Hematopoietic multipotent progenitor cell treated with erythropoietin and hydrocortisone succinate and interleukin-3 and kit ligand, for 8 days (in vitro differentiated cells): ENCODE data around the gene CAMK2B.

ENCODE experiments used
- DNase-seq: peaks from one replicate; pipeline ENCODE4 v3.0.0-alpha.2; 2015

CAMK2B gene

DNA sequence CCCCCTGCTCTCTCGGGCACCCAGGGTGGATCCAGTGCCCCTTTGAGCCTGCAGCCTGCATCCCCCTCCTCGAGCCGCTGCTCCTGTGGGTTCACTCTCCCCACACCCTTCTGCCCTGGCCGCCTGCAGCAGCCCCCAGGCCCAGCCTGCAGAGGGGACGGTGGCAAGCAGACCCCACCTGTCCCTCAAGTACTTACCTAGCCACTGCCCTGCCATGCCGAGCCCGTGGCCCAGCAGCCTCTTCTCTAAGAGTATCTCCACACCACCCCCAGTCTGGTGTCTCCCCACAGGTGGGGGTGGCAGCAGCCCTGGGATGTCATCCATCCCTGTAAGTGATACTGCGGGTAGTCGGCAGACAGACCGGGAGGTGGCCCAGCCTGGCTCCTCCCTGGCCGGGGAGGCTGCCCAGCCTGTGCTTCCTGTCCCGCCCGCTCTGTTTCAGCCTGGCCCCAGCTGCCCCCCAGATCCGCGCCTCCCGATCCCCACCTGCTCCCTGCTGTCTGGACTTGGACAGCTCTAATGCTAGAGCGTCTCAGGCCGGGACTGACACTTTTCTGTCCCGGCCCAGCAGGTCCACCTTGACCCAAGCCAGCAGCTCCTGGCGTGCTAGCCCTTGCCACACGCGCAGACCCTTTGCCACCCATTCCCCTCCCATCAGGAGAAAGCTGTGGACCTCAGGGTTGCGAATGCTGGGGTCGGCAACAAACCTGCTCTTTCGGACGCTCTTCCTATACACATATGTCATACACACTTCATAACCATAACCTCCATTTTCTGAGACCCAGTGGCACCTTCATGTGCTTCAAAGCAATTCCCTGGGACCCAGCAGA lies 99.6 kb downstream of the CAMK2B start:
- no peak for DNase-seq

DNA sequence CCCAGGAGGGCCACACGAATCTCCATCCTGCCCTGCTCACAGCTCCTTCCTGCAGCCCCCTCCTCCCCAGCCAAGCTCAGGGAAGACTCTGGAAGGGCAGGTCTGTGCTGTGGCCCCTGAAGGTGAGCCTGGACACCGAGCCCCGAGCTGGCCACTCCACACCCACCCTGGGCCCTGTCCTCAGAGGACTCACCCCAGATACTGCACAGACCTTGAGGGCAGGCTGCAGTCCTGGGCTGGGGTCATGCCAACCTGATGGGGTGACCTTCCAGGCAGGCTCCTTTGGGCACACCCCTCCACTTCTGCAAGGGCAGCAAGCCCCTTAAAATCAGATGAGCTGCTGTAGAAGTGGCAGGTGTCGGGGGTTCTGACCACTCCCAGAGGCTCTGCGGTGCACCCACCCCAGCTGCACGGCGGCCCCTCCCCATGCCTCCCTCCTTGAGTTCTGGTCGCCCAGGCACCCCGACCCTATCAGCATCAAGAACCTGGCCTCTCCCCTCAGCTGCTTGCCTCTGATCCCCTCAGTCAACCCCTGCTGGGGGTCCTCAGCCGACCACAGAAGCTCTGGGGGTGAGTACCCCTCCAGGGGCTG lies 100.3 kb downstream of the CAMK2B start:
- DNase-seq, result no peak

DNA sequence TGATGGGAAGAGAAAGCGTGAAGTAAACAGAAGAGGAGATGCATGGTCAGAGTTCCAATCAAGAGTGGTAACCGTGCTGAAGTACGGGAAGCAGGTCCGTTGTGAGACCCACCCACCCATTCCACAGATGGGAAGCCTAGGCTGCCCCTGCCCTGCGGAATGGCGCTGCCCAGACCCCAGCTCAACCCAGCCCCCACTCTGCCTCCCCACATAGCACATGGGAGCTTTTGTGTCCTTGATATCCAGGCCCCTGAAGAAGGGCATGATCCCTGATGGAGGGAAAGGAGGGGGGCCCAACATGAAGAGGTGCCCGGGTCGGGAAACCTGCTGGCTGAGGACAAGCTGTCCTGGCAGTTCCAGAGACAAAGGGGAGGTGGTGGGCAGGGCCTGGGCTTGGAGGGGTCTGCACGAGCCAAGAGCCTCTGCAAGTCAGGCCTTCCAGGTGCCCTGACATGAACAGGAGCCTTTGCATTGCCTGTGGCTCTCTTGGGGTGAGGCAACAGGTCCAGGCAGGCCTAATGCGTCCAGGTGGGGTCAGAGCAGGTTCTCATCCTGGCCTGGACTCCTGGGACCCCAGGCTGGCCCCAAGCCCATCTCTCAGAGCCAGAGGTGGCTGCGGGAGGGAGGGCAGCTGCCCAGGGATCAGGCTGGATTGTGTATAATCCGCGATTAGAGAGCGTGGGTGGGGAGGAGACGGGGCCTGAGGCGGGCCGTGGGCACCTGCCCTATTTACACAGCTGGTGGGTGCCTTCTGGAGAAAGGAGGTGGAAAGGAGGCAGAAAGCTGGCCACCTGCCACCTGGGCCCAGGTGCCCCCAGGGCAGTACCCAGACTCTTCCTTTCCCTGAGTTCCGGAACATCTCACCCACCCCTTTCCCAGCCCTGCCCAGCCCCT lies 101.1 kb downstream of the CAMK2B start:
- no peak for DNase-seq

- DNase-seq, result no peak
Measured at GRCh38 chr7:44223362-44224079, 101.9 kb downstream of the CAMK2B start.

DNA sequence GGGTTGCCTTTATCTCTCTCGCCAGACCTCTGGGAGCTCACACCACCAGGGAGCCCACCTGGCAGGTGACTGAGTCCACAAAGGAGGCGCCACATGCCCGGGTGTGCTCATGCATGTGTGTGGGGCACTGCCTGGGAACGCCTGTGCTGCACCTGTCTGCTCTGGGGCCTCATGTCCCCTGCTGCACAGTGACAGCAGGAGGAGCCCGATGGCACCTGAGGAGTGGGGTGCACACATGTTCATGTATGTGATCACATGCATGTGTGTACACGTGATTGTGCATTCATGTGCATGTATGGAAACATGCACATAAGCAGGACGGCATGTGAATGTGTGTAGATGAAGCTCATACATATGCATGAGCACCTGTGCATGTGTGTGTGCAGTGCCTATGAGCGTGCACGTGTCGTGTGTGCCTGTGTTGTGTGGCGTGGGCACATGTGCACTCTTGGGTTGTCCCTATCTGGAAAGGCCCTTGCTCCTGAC lies 102.6 kb downstream of the CAMK2B start:
- DNase-seq, result no peak

DNA sequence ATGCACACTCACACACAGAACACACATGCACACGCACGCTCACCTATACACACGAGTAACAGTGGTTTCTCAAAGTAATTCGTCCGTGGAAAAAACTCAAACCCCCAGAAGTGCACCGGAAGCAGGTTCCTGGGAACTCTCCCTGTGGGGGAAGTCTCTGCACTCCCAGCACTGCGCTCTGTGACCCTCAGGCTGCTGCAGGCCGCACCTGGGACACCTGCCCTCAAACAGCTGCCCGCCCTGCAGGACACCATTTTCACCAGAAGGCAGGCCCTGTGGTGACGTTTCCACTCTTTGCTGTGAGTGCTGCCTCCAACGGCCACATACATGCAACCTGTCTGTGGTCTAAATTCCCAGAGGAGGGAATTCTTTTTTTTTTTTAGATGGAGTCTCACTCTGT lies 103.3 kb downstream of the CAMK2B start:
- no peak for DNase-seq

DNA sequence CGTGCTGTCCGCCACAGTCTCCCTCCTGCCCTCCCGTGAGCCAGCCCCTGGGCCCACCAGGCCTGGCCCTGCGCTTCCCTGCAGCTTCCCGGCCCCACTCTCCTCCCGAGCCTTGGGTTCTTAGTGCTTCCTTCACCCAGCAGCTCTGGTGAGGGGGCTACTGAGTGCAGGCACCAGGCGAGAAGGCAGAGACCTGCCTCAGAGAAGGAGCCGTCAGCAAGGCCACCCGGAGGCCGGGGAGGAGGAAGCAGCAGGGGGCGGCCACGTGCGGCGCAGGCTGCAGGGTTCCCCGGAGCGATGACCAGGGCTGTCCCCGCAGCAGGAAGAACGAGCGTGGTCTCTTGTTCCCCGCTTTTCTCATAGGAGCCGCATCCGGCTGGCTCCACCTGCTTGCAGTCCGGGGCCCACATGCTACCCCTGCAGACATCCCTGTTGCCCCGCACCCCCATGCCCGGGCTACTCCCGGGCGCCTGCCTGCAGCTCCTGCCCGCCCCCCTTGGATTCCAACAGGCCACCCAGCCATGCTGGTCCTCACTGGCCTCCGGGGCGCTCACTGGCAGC lies 104.1 kb downstream of the CAMK2B start:
- no peak for DNase-seq

GRCh38 chr7:44220358-44221112 lies 104.9 kb downstream of the CAMK2B start:
- DNase-seq, result no peak

- no peak for DNase-seq
Measured at GRCh38 chr7:44220046-44220357, 105.4 kb downstream of the CAMK2B start.

- DNase-seq, result no peak
Measured at GRCh38 chr7:44219371-44220045, 105.9 kb downstream of the CAMK2B start.

DNA sequence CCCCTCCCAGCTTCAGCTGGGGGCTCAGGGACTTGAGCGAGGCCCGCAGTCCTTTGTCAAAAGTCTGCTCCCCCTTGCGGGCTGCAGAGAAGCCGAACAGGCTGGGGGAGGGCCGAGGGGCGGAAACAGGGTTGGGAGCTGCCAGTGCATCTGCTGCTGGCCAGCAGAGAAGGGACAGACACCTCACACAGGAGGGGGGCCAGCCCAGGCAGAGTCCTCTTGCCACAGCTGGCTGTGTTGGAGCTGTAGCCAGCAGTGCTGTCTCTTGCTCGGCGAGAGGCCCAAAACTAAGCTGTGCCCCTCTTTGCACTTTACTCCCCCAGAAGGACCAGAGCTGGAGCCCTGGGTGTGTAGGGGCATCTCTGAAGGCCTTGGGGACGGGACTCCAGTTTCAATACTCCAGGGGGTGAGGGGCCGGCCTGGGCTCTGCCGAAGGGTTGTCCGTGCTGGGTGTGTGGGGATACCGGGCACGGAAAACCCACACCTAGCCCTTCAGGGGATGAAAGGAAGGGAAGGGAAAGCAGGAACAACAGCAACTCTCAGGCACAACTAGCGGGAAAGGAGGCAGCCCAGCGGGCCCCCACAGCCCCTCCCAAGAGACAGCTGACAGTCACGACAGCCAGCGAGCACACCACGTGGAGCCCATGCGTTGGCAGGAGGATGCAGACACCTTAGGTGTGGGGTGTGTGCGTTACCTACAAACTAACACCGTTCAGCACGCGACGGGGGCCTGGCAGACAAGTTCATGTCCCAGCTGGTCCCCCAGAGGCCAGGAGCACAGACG lies 106.8 kb downstream of the CAMK2B start:
- DNase-seq, result no peak

DNA sequence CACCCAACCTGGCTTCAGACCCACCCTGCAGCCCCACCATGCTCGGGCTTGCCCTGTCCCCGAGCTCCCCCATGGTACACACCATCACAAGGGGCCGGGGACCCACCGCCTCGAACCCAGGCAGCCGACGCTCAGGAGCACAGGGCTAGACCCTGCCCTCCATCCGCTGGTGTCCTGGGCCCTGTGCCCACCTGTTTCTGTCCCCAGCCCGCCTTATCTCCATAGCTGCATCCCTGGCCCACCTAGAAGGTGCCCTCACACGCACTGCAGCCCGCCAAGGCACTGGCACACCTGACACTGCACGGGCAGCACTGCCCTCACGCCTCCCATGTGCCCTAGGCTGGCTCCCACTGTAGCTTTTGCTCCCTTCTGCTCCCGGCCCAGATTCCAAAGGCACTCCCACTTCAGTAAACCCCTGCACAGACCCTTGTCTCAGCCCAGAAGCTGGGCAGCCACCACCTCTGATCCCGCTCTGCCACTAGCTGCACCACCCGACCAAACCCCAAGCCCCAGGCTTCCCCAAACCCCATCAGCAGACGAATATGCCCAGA lies 107.5 kb downstream of the CAMK2B start:
- DNase-seq, result no peak

- no peak for DNase-seq
Measured at GRCh38 chr7:44217223-44217714, 108.1 kb downstream of the CAMK2B start.

DNA sequence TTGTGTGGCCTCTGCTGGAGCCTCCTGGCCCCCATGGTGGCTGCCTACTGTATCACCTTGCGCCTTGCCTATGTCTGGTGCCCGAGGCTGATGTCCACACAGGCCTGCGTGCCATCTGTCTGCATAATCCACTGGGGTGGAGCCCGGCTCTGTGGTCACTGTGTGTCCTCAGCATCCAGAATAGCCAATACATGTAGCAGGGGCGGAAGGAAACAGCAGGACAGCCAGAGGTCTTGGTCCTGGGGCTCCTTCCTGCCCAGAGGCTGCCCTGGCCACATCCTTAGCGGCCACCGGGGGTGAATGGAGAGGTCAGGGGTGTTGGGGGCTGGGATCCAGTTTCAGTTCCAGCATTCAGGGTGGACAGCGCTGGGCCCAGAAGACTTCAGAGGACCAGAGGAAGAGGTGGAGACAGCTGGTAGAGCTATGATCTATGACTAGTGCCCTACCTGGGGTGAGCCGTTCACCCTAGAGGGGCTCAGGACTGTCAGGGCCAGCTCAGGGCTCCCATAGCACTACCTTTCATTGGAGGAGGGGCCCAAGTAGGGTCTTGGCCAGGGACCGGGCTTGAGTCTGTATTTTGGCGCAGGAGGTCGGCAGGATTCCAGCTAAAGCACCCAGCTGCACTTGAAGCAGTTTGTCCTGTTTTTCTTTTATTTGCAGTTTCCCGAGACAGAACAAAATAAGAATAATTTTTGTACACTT lies 108.7 kb downstream of the CAMK2B start:
- no peak for DNase-seq

GRCh38 chr7:44216019-44216418 lies 109.4 kb downstream of the CAMK2B start:
- no peak for DNase-seq

GRCh38 chr7:44215531-44215930 lies 109.9 kb downstream of the CAMK2B start:
- DNase-seq, result no peak

GRCh38 chr7:44213877-44214388 lies 111.5 kb downstream of the CAMK2B start:
- peak; percentile 22 for DNase-seq

- DNase-seq, result no peak
Measured at GRCh38 chr7:44213206-44213876, 112.1 kb downstream of the CAMK2B start.
